HCT116 (cell line): Measurements from ENCODE around the gene EFCAB10. TPM values are rescaled to one million over a fixed set of nuclear protein-coding genes. Genes with fewer than 3 reads are reported as not detected.

ENCODE experiments used
- ATAC-seq: fragments of 200-7000 bp; cut with Tn5 transposase; 2 replicates; pipeline ENCODE4 v1.9.1; 2020; ENCODE audit warnings: mild to moderate bottlenecking, moderate library complexity
- BruUV-seq: library from RNA; stranded (reverse); fragments of 400-500 nt; replicated peaks from 2 replicates; lab custom pipeline; 2021; lab: Mats Ljungman, UMichigan
- CTCF ChIA-PET: fragments of 300-600 bp; sonication (Branson Sonifier 250); formaldehyde crosslinking; loops from one replicate; lab custom pipeline; 2021; ENCODE audit warnings: antibody characterized with exemption; lab: Charles Lee
- POLR2A ChIA-PET: fragments of 300-600, 350-600 bp; sonication (Branson Sonifier 250); formaldehyde crosslinking; loops from one replicate; lab custom pipeline; 2021; ENCODE audit warnings: antibody characterized with exemption; lab: Charles Lee
- RAD21 ChIA-PET, 2 experiments: fragments of 300-600 bp; sonication (Branson Sonifier 250); formaldehyde crosslinking; loops; one replicate each; lab custom pipeline; 2023; ENCODE audit warnings: low total read pairs in 2 of 2; ENCODE audit not compliant: uncharacterized antibody in 2 of 2, unreplicated experiment in 2 of 2, low non-redundant PET in 1 of 2; lab: Charles Lee
- DNase-seq: peaks from one replicate; pipeline ENCODE4 v3.0.0-alpha.2; 2010; ENCODE audit warnings: low read depth, low spot score
- H2AFZ ChIP-seq: fragments of 200-600 bp; shearing (Covaris generic), sonication (generic); 2 replicates; pipeline ENCODE4 v1.6.1; 2017; ENCODE audit warnings: low read depth, mixed run types, mixed read lengths, antibody characterized with exemption, low read length; ENCODE audit not compliant: poor library complexity, severe bottlenecking
- H3K27ac ChIP-seq: 2 replicates; pipeline ENCODE4 v1.5.1; 2012; ENCODE audit warnings: low read depth, low read length
- H3K27me3 ChIP-seq: fragments of 200-600 bp; sonication (generic); 2 replicates; pipeline ENCODE4 v1.6.1; 2016; ENCODE audit warnings: mixed run types, low read length, mixed read lengths; ENCODE audit not compliant: insufficient read depth
- H3K36me3 ChIP-seq, 2 experiments: fragments of 200-500 bp in 1 of 2; fragments of 200-600 bp in 1 of 2; sonication (Bioruptor generic) in 1 of 2; sonication (generic) in 1 of 2; 2 replicates each; pipeline versions ENCODE4 v1.5.1 to v1.6.1; 2014 to 2016; ENCODE audit warnings: low read length in 2 of 2, inconsistent platforms in 1 of 2, mixed read lengths in 1 of 2, mixed run types in 1 of 2; ENCODE audit not compliant: insufficient read depth in 2 of 2, control insufficient read depth in 1 of 2
- H3K4me1 ChIP-seq, 2 experiments: fragments of 200-600 bp in 1 of 2; sonication (generic) in 1 of 2; 2 replicates each; pipeline versions ENCODE4 v1.5.1 to v1.6.1; 2012 to 2017; ENCODE audit warnings: low read length in 2 of 2, inconsistent platforms in 1 of 2, mild to moderate bottlenecking in 1 of 2, mixed read lengths in 1 of 2, mixed run types in 1 of 2, moderate library complexity in 1 of 2; ENCODE audit not compliant: insufficient read depth in 2 of 2, control insufficient read depth in 1 of 2
- H3K4me2 ChIP-seq: fragments of 200-600 bp; sonication (generic); 2 replicates; pipeline ENCODE4 v1.6.1; 2017; ENCODE audit warnings: mixed run types, low read length, mixed read lengths
- H3K4me3 ChIP-seq, 2 experiments: fragments of 200-600 bp in 1 of 2; sonication (generic) in 1 of 2; replicated peaks in 1 of 2; 2 replicates each; pipeline ENCODE4 v1.5.1; 2011 to 2016; ENCODE audit warnings: low read length in 2 of 2, control low read depth in 1 of 2, low read depth in 1 of 2, mild to moderate bottlenecking in 1 of 2, mixed read lengths in 1 of 2, mixed run types in 1 of 2
- H3K79me2 ChIP-seq: fragments of 200-600 bp; sonication (generic); 2 replicates; pipeline ENCODE4 v1.6.1; 2017; ENCODE audit warnings: mild to moderate bottlenecking, mixed run types, low read length, moderate library complexity, mixed read lengths; ENCODE audit not compliant: insufficient read depth
- H3K9ac ChIP-seq: fragments of 200-600 bp; sonication (generic); 2 replicates; pipeline ENCODE4 v1.6.1; 2016; ENCODE audit warnings: low read length, mixed read lengths
- H3K9me2 ChIP-seq: fragments of 200-600 bp; sonication (generic), shearing (Covaris generic); 2 replicates; pipeline ENCODE4 v1.6.1; 2017; ENCODE audit warnings: mixed run types, mild to moderate bottlenecking, moderate library complexity; ENCODE audit not compliant: insufficient read depth
- H3K9me3 ChIP-seq, 2 experiments: fragments of 200-500 bp in 1 of 2; fragments of 200-600 bp in 1 of 2; sonication (Bioruptor generic) in 1 of 2; sonication (generic) in 1 of 2; 2 replicates each; pipeline ENCODE4 v1.6.1; 2014 to 2017; ENCODE audit warnings: low read length in 2 of 2, mixed read lengths in 2 of 2, inconsistent platforms in 1 of 2, low read depth in 1 of 2, mild to moderate bottlenecking in 1 of 2, mixed run types in 1 of 2, moderate library complexity in 1 of 2; ENCODE audit not compliant: control insufficient read depth in 1 of 2, insufficient read depth in 1 of 2
- H4K20me1 ChIP-seq: fragments of 200-600 bp; sonication (generic), shearing (Covaris generic); 2 replicates; pipeline ENCODE4 v1.6.1; 2017; ENCODE audit warnings: mixed run types, mild to moderate bottlenecking, moderate library complexity; ENCODE audit not compliant: insufficient read depth
- CBX3 ChIP-seq: IDR thresholded peaks from 2 replicates; pipeline ENCODE4 v1.6.1; 2012; ENCODE audit warnings: low read depth
- CEBPB ChIP-seq: IDR thresholded peaks from 2 replicates; pipeline ENCODE4 v1.6.1; 2012; ENCODE audit warnings: low read depth
- EZH2 ChIP-seq: fragments of 200-600 bp; sonication (generic); IDR thresholded peaks from 2 replicates; pipeline ENCODE4 v1.6.1; 2017; ENCODE audit warnings: antibody characterized with exemption, mixed run types
- POLR2AphosphoS5 ChIP-seq: IDR thresholded peaks from 2 replicates; pipeline ENCODE4 v1.6.1; 2011; ENCODE audit warnings: mild to moderate bottlenecking, low read depth, low read length, moderate library complexity
- SRF ChIP-seq: IDR thresholded peaks from 2 replicates; pipeline ENCODE4 v1.6.1; 2012; ENCODE audit warnings: low read depth
- TCF7L2 ChIP-seq: IDR thresholded peaks from 2 replicates; pipeline ENCODE4 v1.7.0; 2011; ENCODE audit warnings: borderline replicate concordance, inconsistent platforms; ENCODE audit not compliant: insufficient read depth, insufficient read length; ENCODE audit errors: extremely low read depth
- YY1 ChIP-seq: IDR thresholded peaks from 2 replicates; pipeline ENCODE4 v1.6.1; 2011; ENCODE audit warnings: low read length, low read depth, moderate library complexity, mild to moderate bottlenecking; ENCODE audit not compliant: insufficient replicate concordance; ENCODE audit errors: extremely low read depth
- ZNF274 ChIP-seq: fragments of 200-500 bp; sonication (Bioruptor generic); IDR thresholded peaks from 2 replicates; pipeline ENCODE4 v1.6.1; 2014; ENCODE audit warnings: mild to moderate bottlenecking, low read depth, low read length, inconsistent platforms
- intact Hi-C: fragments of 100-400 bp; cut with micrococcal nuclease; formaldehyde crosslinking; loops from 2 replicates; pipeline ENCODE4 v1.10.0; 2022
- total RNA-seq: library from RNA; stranded (reverse); gene quantifications from one replicate; pipeline ENCODE4 v1.2.1, GENCODE V29; 2021; ENCODE audit not compliant: unreplicated experiment
- TF ChIP-seq, protein P1 (sequence below): IDR thresholded peaks from 2 replicates; pipeline ENCODE4 v1.6.1; 2012; ENCODE audit warnings: low read depth
- TF ChIP-seq, protein P2 (sequence below): IDR thresholded peaks from 2 replicates; pipeline ENCODE4 v1.6.1; 2011; ENCODE audit warnings: mild to moderate bottlenecking, low read length, moderate library complexity; ENCODE audit not compliant: insufficient replicate concordance; ENCODE audit errors: extremely low read depth

Gene EFCAB10
- total RNA-seq, 1 experiment from 2014 or later: 1.7 TPM

DNA sequence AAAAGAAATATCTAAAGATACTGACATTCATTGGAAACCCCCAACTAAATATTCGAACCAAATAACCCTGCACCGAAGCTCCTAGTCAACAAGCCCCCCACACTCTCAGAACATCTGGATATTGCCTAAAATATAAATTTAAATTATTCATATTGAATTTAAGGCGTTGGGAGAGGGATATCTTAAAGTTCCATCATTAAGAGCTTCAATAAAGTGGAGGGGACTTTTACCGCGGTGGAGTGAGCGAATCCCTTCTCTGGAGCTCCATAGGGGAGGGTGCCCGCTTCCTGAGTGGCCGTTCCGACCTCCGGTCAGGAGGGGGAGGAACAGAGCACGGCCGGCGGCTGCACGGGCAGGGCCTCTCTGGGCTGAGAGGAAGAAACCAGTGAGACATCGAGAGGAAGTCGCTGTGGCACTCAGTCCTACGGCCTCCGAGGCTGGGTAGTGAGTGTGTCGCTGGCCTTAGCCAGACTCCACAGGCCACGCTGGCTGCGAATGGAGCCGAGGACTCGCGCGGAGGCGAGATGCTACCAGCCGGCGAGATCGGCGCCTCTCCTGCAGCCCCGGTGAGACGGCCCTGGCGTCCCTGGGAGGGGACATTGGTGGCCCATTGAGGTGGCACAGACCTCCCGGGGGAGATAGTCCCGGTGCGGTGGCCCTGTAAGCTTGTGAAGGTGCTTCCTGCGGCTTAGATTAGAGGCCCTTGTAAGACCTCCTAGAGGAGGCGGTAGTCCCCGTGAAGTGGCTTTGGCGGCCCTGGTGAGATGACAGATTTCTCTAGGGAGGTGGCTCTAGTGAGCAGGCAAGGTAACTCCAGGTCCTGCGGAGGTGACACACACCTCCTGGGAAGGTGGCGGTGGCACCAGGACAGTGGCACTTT lies 49.3 kb downstream of the EFCAB10 start, which contains the start of gene RINT1 (continued):
- TF ChIP-seq, protein P1, sequence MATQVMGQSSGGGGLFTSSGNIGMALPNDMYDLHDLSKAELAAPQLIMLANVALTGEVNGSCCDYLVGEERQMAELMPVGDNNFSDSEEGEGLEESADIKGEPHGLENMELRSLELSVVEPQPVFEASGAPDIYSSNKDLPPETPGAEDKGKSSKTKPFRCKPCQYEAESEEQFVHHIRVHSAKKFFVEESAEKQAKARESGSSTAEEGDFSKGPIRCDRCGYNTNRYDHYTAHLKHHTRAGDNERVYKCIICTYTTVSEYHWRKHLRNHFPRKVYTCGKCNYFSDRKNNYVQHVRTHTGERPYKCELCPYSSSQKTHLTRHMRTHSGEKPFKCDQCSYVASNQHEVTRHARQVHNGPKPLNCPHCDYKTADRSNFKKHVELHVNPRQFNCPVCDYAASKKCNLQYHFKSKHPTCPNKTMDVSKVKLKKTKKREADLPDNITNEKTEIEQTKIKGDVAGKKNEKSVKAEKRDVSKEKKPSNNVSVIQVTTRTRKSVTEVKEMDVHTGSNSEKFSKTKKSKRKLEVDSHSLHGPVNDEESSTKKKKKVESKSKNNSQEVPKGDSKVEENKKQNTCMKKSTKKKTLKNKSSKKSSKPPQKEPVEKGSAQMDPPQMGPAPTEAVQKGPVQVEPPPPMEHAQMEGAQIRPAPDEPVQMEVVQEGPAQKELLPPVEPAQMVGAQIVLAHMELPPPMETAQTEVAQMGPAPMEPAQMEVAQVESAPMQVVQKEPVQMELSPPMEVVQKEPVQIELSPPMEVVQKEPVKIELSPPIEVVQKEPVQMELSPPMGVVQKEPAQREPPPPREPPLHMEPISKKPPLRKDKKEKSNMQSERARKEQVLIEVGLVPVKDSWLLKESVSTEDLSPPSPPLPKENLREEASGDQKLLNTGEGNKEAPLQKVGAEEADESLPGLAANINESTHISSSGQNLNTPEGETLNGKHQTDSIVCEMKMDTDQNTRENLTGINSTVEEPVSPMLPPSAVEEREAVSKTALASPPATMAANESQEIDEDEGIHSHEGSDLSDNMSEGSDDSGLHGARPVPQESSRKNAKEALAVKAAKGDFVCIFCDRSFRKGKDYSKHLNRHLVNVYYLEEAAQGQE: no peak
- TF ChIP-seq YY1 (peak; percentile 61), ZNF274 (no peak)

DNA sequence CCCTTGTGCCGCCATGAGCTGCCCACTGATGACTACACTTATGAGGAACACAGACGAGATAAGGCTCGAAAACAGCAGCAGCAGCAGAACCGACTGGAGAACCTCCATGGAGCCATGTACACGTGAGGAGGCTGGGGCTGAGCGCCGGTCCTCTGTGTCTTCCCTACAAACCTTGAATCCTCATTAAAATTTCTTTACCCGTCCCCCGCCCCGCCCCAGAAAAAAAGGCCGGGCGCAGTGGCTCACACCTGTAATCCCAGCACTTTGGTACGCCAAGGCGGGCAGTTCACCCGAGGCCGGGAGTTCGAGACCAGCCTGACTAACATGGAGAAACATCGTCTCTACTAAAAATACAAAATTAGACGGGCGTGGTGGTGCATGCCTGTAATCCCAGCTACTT lies 50.7 kb downstream of the EFCAB10 start:
- Histone ChIP-seq H3K9me3 (no peaks in the 10 kb centered on the region), H3K4me2 (no peak overlapping the region), H2AFZ (no peak overlapping the region), H3K9ac (no peak overlapping the region), H4K20me1 (no peaks in the 10 kb centered on the region), H3K4me3 (no peak overlapping the region), H3K27me3 (no peaks in the 10 kb centered on the region), H3K4me1 (peaks cover 7 to 14% of the 10 kb centered on the region in 2 experiments; a peak in 3 of 4 replicates), H3K27ac (no peak overlapping the region), H3K9me2 (no peaks in the 10 kb centered on the region), H3K79me2 (peaks cover 32% of the 10 kb centered on the region), H3K36me3 (peaks cover 0 to 8% of the 10 kb centered on the region in 2 experiments; a peak in 1 of 4 replicates)
- RAD21 ChIA-PET: no interaction called here
- POLR2A ChIA-PET: no interaction called here
- TF ChIP-seq TCF7L2: no peak
- no peak for TF ChIP-seq CBX3
- no peak for TF ChIP-seq ZNF274
- no peak for TF ChIP-seq SRF
- TF ChIP-seq, protein P2, sequence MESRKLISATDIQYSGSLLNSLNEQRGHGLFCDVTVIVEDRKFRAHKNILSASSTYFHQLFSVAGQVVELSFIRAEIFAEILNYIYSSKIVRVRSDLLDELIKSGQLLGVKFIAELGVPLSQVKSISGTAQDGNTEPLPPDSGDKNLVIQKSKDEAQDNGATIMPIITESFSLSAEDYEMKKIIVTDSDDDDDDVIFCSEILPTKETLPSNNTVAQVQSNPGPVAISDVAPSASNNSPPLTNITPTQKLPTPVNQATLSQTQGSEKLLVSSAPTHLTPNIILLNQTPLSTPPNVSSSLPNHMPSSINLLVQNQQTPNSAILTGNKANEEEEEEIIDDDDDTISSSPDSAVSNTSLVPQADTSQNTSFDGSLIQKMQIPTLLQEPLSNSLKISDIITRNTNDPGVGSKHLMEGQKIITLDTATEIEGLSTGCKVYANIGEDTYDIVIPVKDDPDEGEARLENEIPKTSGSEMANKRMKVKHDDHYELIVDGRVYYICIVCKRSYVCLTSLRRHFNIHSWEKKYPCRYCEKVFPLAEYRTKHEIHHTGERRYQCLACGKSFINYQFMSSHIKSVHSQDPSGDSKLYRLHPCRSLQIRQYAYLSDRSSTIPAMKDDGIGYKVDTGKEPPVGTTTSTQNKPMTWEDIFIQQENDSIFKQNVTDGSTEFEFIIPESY: no peak
- no peak for TF ChIP-seq EZH2
- no peak for TF ChIP-seq CEBPB
- no peak for TF ChIP-seq POLR2AphosphoS5
- BruUV-seq: no TSS peak
- DNase-seq (no peak), ATAC-seq (no peak)
- CTCF ChIA-PET: no interaction called here
- intact Hi-C loops: no loop called here
